ENCODE measurements around the gene AKAP3. TPM values are rescaled to one million over a fixed set of nuclear protein-coding genes. Genes with fewer than 3 reads are reported as not detected.

Gene AKAP3
- polyA plus RNA-seq, 3 donors: 3.9 to 6.5 (median 4.1) TPM

DNA sequence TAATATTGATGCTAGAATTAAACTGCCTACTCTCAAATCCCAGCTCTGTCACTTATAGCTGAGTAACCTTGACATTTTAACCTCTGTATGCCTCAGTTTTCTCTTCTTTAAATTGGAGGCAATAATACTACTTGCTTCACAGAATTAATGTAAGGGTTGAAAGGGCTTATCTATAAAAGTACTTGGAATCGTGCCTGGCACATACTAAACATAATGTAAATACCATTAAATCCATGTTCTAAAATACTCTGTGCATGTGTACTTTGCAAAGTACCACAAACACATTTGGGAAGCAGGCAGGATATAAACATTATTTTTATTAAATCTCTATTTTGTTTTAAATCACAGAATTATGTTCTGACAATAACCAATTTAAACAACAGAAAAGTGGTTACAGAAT, 44.9 kb downstream of the AKAP3 start:
- no peak for DNase-seq (ENCODE audit: low read depth in 3 of 3, low spot score in 2 of 3)

DNA sequence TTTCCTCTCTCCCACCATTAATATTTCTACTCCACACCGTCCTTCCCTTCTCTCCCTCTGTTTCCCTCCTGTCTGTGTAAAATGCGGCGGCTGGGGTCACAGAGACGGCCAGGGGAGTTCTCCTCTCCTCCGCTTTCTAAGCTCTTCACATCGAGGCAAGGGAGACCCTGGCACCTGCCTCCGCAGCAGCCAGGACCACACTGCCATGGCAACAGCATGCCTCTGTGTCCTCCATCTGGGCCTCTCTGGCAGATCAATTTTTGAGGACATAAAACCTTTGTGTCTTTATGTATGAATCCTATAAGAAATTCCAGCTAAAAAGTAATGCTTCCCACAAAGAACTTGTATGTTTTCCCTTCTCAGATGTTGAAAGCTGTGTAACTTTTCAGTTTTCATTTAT, 45.4 kb downstream of the AKAP3 start:
- DNase-seq (ENCODE audit: low read depth in 3 of 3, low spot score in 2 of 3): no peak

DNA sequence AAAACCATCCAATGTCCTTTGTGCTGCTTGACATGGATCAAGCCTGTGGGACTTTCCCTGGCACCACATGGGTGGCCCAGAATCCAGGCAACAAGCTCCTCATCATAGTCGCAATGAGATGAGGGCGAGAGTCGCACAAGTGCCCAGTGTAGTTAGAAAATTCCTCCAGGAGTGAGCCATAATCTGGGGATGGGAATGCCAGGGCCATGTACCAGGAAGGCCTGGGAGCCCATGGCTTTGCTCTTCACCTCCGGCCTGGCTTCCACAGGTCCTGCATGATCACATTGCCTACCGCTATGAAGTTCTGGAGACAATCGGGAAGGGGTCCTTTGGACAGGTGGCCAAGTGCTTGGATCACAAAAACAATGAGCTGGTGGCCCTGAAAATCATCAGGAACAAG, 53.0 kb downstream of the AKAP3 start:
- DNase-seq (ENCODE audit: low read depth in 3 of 3, low spot score in 2 of 3): no peak

GRCh38 chr12:4591180-4591687, 57.6 kb downstream of the AKAP3 start:
- DNase-seq (ENCODE audit: low read depth in 3 of 3, low spot score in 2 of 3): no peak

DNA sequence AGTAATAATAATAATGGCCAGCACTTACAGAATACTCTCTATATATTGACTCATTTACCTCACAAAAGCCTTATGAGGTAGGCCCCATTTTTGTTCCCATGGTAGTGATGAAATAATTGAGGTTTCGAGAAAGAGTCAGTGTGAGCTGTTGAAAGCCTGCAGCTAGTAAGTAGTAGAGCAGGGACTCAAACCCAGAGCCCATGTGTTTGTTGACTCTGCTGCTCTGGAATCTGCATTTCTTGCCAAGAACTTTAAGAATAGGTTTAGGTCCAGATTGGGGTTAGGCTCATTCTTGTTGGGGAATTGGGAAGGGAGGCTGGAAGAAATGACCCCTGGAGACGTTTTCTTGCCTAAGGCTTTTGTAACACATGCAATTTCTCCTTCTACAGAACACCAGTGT, 58.9 kb downstream of the AKAP3 start:
- DNase-seq (ENCODE audit: low read depth in 3 of 3, low spot score in 2 of 3): no peak

GRCh38 chr12:4588916-4589315, 59.9 kb downstream of the AKAP3 start:
- DNase-seq (ENCODE audit: low read depth in 3 of 3, low spot score in 2 of 3): no peak

DNA sequence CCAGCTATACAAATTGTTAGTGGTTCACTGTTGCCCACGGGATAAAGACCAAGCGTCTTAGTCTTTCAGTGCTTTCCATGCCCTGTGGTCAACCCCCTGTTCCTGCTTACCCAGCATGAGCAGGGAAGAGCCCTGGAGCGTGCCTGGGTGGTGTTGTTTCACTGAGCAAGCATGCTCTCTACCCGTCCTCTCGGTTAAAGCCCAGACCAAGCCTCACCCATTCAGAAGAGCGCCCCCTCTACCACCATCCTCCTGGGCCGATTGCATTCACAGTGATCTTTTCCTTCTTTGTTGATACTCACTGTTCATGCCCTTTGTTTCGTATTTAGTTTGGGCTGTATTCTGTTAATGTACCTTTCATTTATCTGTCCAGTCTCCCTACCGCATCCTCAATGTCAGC, 61.7 kb downstream of the AKAP3 start:
- no peak for DNase-seq (ENCODE audit: low read depth in 3 of 3, low spot score in 2 of 3)

DNA sequence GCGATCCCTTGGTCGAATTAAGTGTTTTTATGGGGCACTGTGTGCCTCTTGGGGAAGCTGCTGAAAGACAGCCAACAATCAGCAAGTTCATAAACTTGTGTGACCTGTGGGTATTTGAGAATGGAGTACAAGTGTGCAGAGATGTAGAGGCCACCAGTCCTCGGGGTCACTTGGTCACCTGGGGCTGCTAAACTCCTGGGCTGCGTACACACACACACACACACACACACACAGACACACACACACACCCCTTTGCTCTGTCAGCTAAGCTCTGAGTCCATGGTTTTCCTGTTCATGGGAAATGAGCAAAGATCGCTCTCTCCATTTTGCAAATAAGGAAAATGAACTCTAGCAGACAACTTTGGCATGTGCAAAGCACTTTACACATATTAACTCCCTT, 62.4 kb downstream of the AKAP3 start:
- DNase-seq (ENCODE audit: low read depth in 3 of 3, low spot score in 2 of 3): no peak

DNA sequence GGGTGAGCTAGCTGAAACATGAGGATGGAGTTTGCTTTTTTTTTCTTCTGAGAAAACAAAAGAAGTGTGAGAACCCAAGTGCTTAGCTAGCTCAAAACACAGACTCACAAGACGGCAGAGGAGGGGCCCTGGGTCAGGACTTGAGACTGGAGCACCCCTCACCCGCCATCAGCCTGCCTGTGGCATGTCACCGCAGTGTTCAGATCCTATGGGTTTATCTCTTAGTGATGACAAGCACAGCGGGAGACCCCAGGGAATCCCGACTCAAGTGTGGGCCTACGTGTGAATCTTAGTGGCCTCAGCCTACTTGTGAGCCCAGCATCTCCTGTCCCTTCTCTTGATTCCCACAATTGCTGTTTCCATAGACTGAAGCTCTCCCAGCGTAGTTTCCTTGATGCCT, 64.0 kb downstream of the AKAP3 start:
- DNase-seq (ENCODE audit: low read depth in 3 of 3, low spot score in 2 of 3): no peak

GRCh38 chr12:4584281-4584680, 64.6 kb downstream of the AKAP3 start:
- DNase-seq (ENCODE audit: low read depth in 3 of 3, low spot score in 2 of 3): no peak

DNA sequence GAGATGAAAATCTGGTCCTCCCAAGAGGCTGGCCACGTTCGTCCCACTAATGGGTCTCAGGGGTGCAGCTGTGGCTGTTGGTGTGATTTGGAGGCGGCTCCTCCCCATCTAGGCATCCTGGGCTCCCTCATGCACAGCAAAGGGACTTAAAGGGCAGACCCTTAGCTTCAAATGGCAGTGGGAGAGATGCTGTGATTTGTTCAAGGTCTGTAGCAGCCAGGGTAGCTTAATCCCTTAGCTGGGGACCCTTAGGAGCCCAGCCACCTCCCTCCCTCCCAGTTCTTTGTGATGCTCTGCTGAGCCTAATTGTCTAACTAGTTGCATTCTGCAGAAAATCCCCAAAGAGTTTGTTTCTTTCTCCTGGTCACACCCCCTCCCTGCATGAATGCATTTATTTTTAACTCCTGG, 68.6 kb downstream of the AKAP3 start:
- DNase-seq (ENCODE audit: low read depth in 3 of 3, low spot score in 2 of 3): no peak

DNA sequence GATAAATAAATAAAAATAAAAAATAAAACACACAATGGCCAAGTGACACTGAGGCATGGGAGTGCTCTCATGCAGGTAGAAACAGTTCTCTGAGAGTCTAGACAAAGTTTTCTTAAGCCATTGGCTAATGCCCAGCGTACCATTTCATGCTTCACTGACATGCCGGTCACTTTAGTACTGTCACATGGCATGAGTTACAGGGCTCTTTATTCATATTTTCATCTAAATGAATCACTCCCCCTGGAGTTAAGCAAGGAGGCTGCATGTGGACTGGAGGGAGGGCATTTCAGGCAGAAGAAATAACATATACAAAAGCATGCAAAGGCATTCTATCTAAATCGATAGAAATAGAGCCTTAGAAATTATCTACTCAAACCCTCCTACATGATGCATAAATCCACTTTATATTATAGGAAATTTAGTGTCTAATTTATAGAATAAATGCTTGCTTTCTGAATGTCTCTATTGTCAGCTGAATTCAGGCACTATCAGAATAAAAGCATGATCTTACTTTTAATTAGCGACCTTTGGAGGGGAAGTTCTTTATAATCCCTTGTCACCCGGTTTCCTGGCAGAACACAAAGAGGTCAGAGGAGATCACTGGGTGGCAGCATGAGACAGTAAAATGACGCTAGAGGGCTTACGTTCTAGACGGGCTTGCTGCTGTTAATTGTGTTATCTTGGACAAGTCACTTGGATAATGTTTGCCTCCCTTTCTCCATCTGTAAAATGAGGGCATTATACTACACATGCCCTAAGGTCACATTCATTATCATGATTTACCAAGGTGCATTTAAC, 69.3 kb downstream of the AKAP3 start:
- no peak for DNase-seq (ENCODE audit: low read depth in 3 of 3, low spot score in 2 of 3)

DNA sequence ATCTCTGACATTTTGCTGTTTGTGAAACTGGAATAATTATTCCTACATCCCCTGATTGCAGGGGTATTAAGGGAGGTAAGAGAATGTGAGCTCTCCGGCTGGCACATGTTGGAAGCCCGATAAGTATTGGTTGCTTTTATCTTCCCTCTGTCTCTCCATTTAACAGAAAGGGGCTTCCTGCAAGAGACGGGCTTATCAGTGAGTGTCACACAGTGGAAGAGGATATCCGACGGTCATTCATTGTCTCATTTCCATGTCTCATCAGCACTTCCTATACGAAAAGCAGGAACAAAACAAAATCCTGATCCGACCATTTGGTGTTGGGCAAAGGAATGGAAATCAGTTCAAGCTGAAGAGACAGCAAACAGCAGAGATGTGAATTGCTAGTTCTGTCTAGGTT, 76.2 kb downstream of the AKAP3 start:
- no peak for DNase-seq (ENCODE audit: low read depth in 3 of 3, low spot score in 2 of 3)

DNA sequence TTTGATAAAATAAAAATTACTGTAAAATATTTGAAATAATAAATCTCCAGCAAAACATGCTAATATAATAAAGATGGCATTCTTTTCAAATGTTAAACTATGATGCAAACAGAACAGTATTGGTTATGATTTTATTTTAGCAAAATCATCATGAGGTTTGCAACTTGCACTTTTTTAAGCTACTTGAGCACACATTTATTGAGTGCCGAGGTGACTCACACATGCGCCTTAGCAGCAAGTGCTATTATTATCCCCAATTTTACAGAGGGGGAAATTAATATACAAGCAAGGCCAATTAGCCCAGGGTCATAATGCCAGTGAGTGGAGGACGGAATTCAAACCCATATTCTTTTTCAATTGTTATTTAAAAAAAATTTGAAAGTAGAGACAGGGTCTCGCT, 79.6 kb downstream of the AKAP3 start:
- no peak for DNase-seq (ENCODE audit: low read depth in 3 of 3, low spot score in 2 of 3)

GRCh38 chr12:4567073-4567881, 81.6 kb downstream of the AKAP3 start:
- no peak for DNase-seq (ENCODE audit: low read depth in 3 of 3, low spot score in 2 of 3)

DNA sequence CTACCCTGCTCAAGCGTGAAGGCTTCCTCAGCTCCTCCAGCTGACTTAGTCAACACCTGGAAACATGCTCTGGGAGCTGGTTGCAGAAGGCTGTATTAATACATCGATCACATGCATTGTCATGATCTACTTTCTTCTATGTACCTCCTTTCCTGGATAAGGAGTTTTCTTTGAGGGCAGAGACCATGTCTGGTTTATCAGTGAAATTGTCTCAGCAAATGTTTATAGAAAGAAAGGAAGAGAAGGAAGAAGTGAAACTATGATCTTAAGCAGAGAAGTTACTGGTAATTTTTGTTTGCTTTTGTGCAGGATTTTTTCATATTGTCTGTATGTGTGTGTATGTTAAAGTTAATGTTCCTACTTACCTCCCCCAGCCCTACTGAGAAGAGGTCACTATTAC, 82.4 kb downstream of the AKAP3 start:
- DNase-seq (ENCODE audit: low read depth in 3 of 3, low spot score in 2 of 3): no peak

Other genes starting within 250 kb of the AKAP3 start
- gene FGF6, start 203.2 kb downstream of the AKAP3 start, polyA plus RNA-seq (ENCODE audit: insufficient read length in 3 of 3): not detected
- 10 to 100 TPM; 27.5 to 32.9 (median 32.0) TPM for gene RAD51AP1, start 110.2 kb downstream of the AKAP3 start, polyA plus RNA-seq (ENCODE audit: insufficient read length in 3 of 3)
- gene DYRK4, start 86.8 kb downstream of the AKAP3 start, polyA plus RNA-seq (ENCODE audit: insufficient read length in 3 of 3): 10 to 100 TPM; 52.7 to 58.0 (median 55.0) TPM
- 100 to 1,000 TPM; 114 to 126 (median 123) TPM for gene NDUFA9, start 63 bp upstream of the AKAP3 start, polyA plus RNA-seq (ENCODE audit: insufficient read length in 3 of 3)
- 1 to 10 TPM; 3.1 to 3.5 (median 3.3) TPM for gene GALNT8, start 71.3 kb upstream of the AKAP3 start, polyA plus RNA-seq (ENCODE audit: insufficient read length in 3 of 3)

Data from right renal cortex interstitium (tissue), 3 donors.